Common myeloid progenitor, CD34-positive (primary cell): Measurements from ENCODE around the gene PRKAR1B.

Experiments used
- CTCF ChIA-PET: fragments of 350-600 bp; sonication (Branson Sonifier 250); formaldehyde crosslinking; loops from one replicate; lab custom pipeline; 2021; ENCODE audit warnings: antibody characterized with exemption; lab: Charles Lee
- POLR2A ChIA-PET: fragments of 350-600 bp; sonication (Branson Sonifier 250); formaldehyde crosslinking; loops from one replicate; lab custom pipeline; 2021; ENCODE audit warnings: antibody characterized with exemption; lab: Charles Lee
- DNase-seq, 3 donors: peaks; one replicate each; pipeline versions ENCODE4 v3.0.0 to v3.0.0-alpha.2; 2013
- H3K27ac ChIP-seq, 2 experiments: 1 replicate in 1 of 2; 2 replicates in 1 of 2; pipeline ENCODE4 v1.7.0; 2013; ENCODE audit warnings: inconsistent platforms in 2 of 2, low read length in 2 of 2, mild to moderate bottlenecking in 2 of 2, low read depth in 1 of 2, moderate library complexity in 1 of 2; ENCODE audit not compliant: severe bottlenecking in 2 of 2, insufficient read depth in 1 of 2, poor library complexity in 1 of 2
- H3K27me3 ChIP-seq, 5 experiments: replicated peaks in 2 of 5; 1 replicate in 3 of 5; 2 replicates in 2 of 5; pipeline versions ENCODE4 v1.6.1 to v1.7.0; 2013; ENCODE audit warnings: low read length in 4 of 5, mild to moderate bottlenecking in 2 of 5, moderate library complexity in 2 of 5, inconsistent platforms in 1 of 5; ENCODE audit not compliant: insufficient read depth in 5 of 5, control insufficient read depth in 4 of 5
- H3K36me3 ChIP-seq, 4 experiments: 1 replicate in 2 of 4; 2 replicates in 2 of 4; pipeline versions ENCODE4 v1.6.1 to v1.7.0; 2013; ENCODE audit warnings: low read length in 3 of 4, control low read depth in 1 of 4, mild to moderate bottlenecking in 1 of 4; ENCODE audit not compliant: control insufficient read depth in 4 of 4, insufficient read depth in 4 of 4
- H3K4me1 ChIP-seq, 4 experiments: 1 replicate in 3 of 4; 2 replicates in 1 of 4; pipeline versions ENCODE4 v1.6.1 to v1.7.1; 2013; ENCODE audit warnings: low read length in 3 of 4, mild to moderate bottlenecking in 3 of 4, control low read depth in 1 of 4, inconsistent platforms in 1 of 4, moderate library complexity in 1 of 4; ENCODE audit not compliant: control insufficient read depth in 4 of 4, insufficient read depth in 4 of 4; ENCODE audit errors: control extremely low read depth in 1 of 4
- H3K4me3 ChIP-seq, 7 experiments: 1 replicate in 4 of 7; 2 replicates in 3 of 7; pipeline versions ENCODE4 v1.5.1 to v1.7.0; 2013; ENCODE audit warnings: mild to moderate bottlenecking in 7 of 7, low read length in 6 of 7, moderate library complexity in 6 of 7, inconsistent platforms in 2 of 7, low read depth in 2 of 7, control low read depth in 1 of 7; ENCODE audit not compliant: insufficient read depth in 4 of 7, control insufficient read depth in 1 of 7; ENCODE audit errors: extremely low read depth in 1 of 7
- H3K9me3 ChIP-seq, 5 experiments: 1 replicate in 4 of 5; 2 replicates in 1 of 5; pipeline versions ENCODE4 v1.6.1 to v1.7.1; 2013; ENCODE audit warnings: low read length in 4 of 5, mild to moderate bottlenecking in 2 of 5, inconsistent platforms in 1 of 5, low read depth in 1 of 5, moderate library complexity in 1 of 5; ENCODE audit not compliant: control insufficient read depth in 4 of 5, insufficient read depth in 2 of 5; ENCODE audit errors: control extremely low read depth in 1 of 5
- WGBS: methylation state at CpG from one replicate; pipeline ENCODE4 v1.1.5; 2013; ENCODE audit not compliant: insufficient coverage; 5-methylcytosine and 5-hydroxymethylcytosine counted together

PRKAR1B gene

GRCh38 chr7:759569-759968, 32.5 kb upstream of the PRKAR1B start:
- Histone ChIP-seq H3K36me3 (peaks cover 10 to 77% (median 49%) of the 10 kb centered on the region in 4 experiments), H3K4me1 (no peaks in the 10 kb centered on the region), H3K4me3 (no peak overlapping the region), H3K27me3 (no peaks in the 10 kb centered on the region), H3K27ac (no peak overlapping the region), H3K9me3 (no peaks in the 10 kb centered on the region)
- WGBS: 90% methylated on average over 6 of the region's 8 CpGs
- ChIA-PET POLR2A (no interaction called here), CTCF (no interaction called here)
- DNase-seq: no peak

- no peak for DNase-seq
- Histone ChIP-seq H3K27me3 (no peaks in the 10 kb centered on the region), H3K9me3 (no peaks in the 10 kb centered on the region), H3K4me3 (no peak overlapping the region), H3K36me3 (peaks cover 8 to 73% (median 40%) of the 10 kb centered on the region in 4 experiments), H3K4me1 (no peaks in the 10 kb centered on the region), H3K27ac (no peak overlapping the region)
- POLR2A ChIA-PET: no interaction called here
- WGBS: 92% methylated on average over 13 of the region's 19 CpGs
- CTCF ChIA-PET: interaction anchor here (0.9 kb wide), 1 partner anchor 34 kb away, joined by 5 read pairs; no protein-coding TSS in a partner anchor
Observed at GRCh38 chr7:757741-758163, 30.7 kb upstream of the PRKAR1B start.

- Histone ChIP-seq H3K36me3 (peaks cover 8 to 77% (median 41%) of the 10 kb centered on the region in 4 experiments), H3K27ac (no peak overlapping the region), H3K27me3 (no peaks in the 10 kb centered on the region), H3K9me3 (no peaks in the 10 kb centered on the region), H3K4me3 (no peak overlapping the region), H3K4me1 (no peaks in the 10 kb centered on the region)
- ChIA-PET CTCF (no interaction called here), POLR2A (no interaction called here)
- no peak for DNase-seq
- 97% methylated on average over 32 of the region's 35 CpGs for WGBS
Observed at GRCh38 chr7:756928-757560, 30.0 kb upstream of the PRKAR1B start.

GRCh38 chr7:756231-756927, 29.3 kb upstream of the PRKAR1B start:
- no peaks in the 10 kb centered on the region for H3K9me3 ChIP-seq
- CTCF ChIA-PET: no interaction called here
- H3K27me3 ChIP-seq: no peaks in the 10 kb centered on the region
- WGBS: 97% methylated on average over 27 of the region's 30 CpGs
- POLR2A ChIA-PET: no interaction called here
- peaks cover 6 to 74% (median 40%) of the 10 kb centered on the region in 4 experiments for H3K36me3 ChIP-seq
- H3K4me1 ChIP-seq: no peaks in the 10 kb centered on the region
- DNase-seq: no peak
- no peak overlapping the region for H3K4me3 ChIP-seq
- H3K27ac ChIP-seq: no peak overlapping the region

GRCh38 chr7:755413-755805, 28.3 kb upstream of the PRKAR1B start:
- WGBS: 99% methylated on average over 5 of the region's 9 CpGs
- peaks cover 6 to 72% (median 42%) of the 10 kb centered on the region in 4 experiments for H3K36me3 ChIP-seq
- CTCF ChIA-PET: no interaction called here
- no peaks in the 10 kb centered on the region for H3K27me3 ChIP-seq
- H3K4me3 ChIP-seq: no peak overlapping the region
- no peak for DNase-seq
- POLR2A ChIA-PET: no interaction called here
- H3K4me1 ChIP-seq: no peaks in the 10 kb centered on the region
- no peaks in the 10 kb centered on the region for H3K9me3 ChIP-seq
- H3K27ac ChIP-seq: no peak overlapping the region

- no peaks in the 10 kb centered on the region for H3K9me3 ChIP-seq
- no peaks in the 10 kb centered on the region for H3K27me3 ChIP-seq
- CTCF ChIA-PET: no interaction called here
- H3K36me3 ChIP-seq: peaks cover 6 to 73% (median 44%) of the 10 kb centered on the region in 4 experiments
- 98% methylated on average over 42 of the region's 49 CpGs for WGBS
- POLR2A ChIA-PET: no interaction called here
- H3K4me1 ChIP-seq: no peaks in the 10 kb centered on the region
- DNase-seq: no peak
- no peak overlapping the region for H3K4me3 ChIP-seq
- no peak overlapping the region for H3K27ac ChIP-seq
Observed at GRCh38 chr7:754531-755412, 27.7 kb upstream of the PRKAR1B start.
